HepG2 (cell line): ENCODE results near the gene HEY2. TPM values are rescaled to one million over a fixed set of nuclear protein-coding genes. Genes with fewer than 3 reads are reported as not detected.

Experiments used
- DDIT3 ChIP-seq: sonication (generic); formaldehyde crosslinking; IDR thresholded peaks from 2 replicates; pipeline ENCODE4 v1.4.0; 2020; ENCODE audit warnings: mild to moderate bottlenecking, missing genetic modification reagents
- HNRNPLL ChIP-seq: fragments of 200-400 bp; formaldehyde crosslinking; IDR thresholded peaks from 2 replicates; pipeline ENCODE4 v1.6.1; 2017; ENCODE audit warnings: mild to moderate bottlenecking, low read depth, low read length; ENCODE audit not compliant: poor library complexity, severe bottlenecking
- KLF6 ChIP-seq: IDR thresholded peaks from 2 replicates; pipeline ENCODE4 v1.8.0; 2016; ENCODE audit warnings: missing biosample characterization, missing genetic modification reagents
- LCORL ChIP-seq, 2 experiments: fragments of 450-650 bp in 1 of 2; sonication (generic) in 1 of 2; formaldehyde crosslinking in 1 of 2; IDR thresholded peaks; 2 replicates each; pipeline versions ENCODE4 v1.5.0 to v1.6.1; 2017 to 2020; ENCODE audit warnings: antibody characterized with exemption in 1 of 2, missing genetic modification reagents in 1 of 2
- MZF1 ChIP-seq: sonication (generic); formaldehyde crosslinking; IDR thresholded peaks from 2 replicates; pipeline ENCODE4 v1.8.1; 2023; ENCODE audit warnings: mild to moderate bottlenecking, missing genetic modification reagents, borderline replicate concordance
- ONECUT2 ChIP-seq: sonication (generic); formaldehyde crosslinking; IDR thresholded peaks from 2 replicates; pipeline ENCODE4 v1.4.0; 2020; ENCODE audit warnings: missing genetic modification reagents
- SAFB2 ChIP-seq: sonication (generic); formaldehyde crosslinking; IDR thresholded peaks from 2 replicates; pipeline ENCODE4 v1.5.1; 2020; ENCODE audit warnings: missing genetic modification reagents, low read depth, mild to moderate bottlenecking, borderline replicate concordance
- SKI ChIP-seq: fragments of 450-650 bp; IDR thresholded peaks from one replicate; pipeline ENCODE4 v1.6.1; 2018; ENCODE audit warnings: mild to moderate bottlenecking; ENCODE audit not compliant: partially characterized antibody
- TBX3 ChIP-seq: fragments of 450-650 bp; IDR thresholded peaks from 2 replicates; pipeline ENCODE4 v1.6.1; 2017; ENCODE audit warnings: antibody characterized with exemption, mild to moderate bottlenecking, inconsistent platforms, borderline replicate concordance
- TCF12 ChIP-seq, 2 experiments: fragments of 450-650 bp in 1 of 2; sonication (generic) in 1 of 2; formaldehyde crosslinking in 1 of 2; IDR thresholded peaks; 2 replicates each; pipeline versions ENCODE4 v1.6.1 to v1.8.0; 2017 to 2022; ENCODE audit warnings: antibody characterized with exemption in 1 of 2, mild to moderate bottlenecking in 1 of 2, missing genetic modification reagents in 1 of 2, moderate library complexity in 1 of 2
- TGIF2 ChIP-seq: IDR thresholded peaks from 2 replicates; pipeline ENCODE4 v1.6.1; 2016; ENCODE audit warnings: control low read depth, missing compliant biosample characterization
- ZFY ChIP-seq: sonication (generic); formaldehyde crosslinking; IDR thresholded peaks from 2 replicates; pipeline ENCODE4 v1.4.0; 2020; ENCODE audit warnings: missing genetic modification reagents
- ZGPAT ChIP-seq: IDR thresholded peaks from 2 replicates; pipeline ENCODE4 v1.6.1; 2016; ENCODE audit warnings: mild to moderate bottlenecking
- ZIK1 ChIP-seq: sonication (generic); formaldehyde crosslinking; IDR thresholded peaks from 2 replicates; pipeline ENCODE4 v1.5.0; 2020; ENCODE audit warnings: mild to moderate bottlenecking, low read depth, missing genetic modification reagents, borderline replicate concordance
- ZNF276 ChIP-seq: sonication (generic); formaldehyde crosslinking; IDR thresholded peaks from 2 replicates; pipeline ENCODE4 v1.4.0; 2020; ENCODE audit warnings: mild to moderate bottlenecking, low read depth, missing genetic modification reagents
- ZNF547 ChIP-seq: sonication (generic); formaldehyde crosslinking; IDR thresholded peaks from 2 replicates; pipeline ENCODE4 v1.5.1; 2020; ENCODE audit warnings: mild to moderate bottlenecking, missing genetic modification reagents
- ZNF670 ChIP-seq: sonication (generic); formaldehyde crosslinking; IDR thresholded peaks from 2 replicates; pipeline ENCODE4 v1.8.0; 2022; ENCODE audit warnings: mild to moderate bottlenecking, missing genetic modification reagents, borderline replicate concordance
- ZNF687 ChIP-seq: sonication (generic); formaldehyde crosslinking; IDR thresholded peaks from 2 replicates; pipeline ENCODE4 v1.5.1; 2020; ENCODE audit warnings: mild to moderate bottlenecking, missing genetic modification reagents, moderate library complexity
- ZNF724P ChIP-seq: sonication (generic); formaldehyde crosslinking; IDR thresholded peaks from 2 replicates; pipeline ENCODE4 v1.8.0; 2022; ENCODE audit warnings: missing genetic modification reagents, borderline replicate concordance
- ZNF776 ChIP-seq: sonication (generic); formaldehyde crosslinking; IDR thresholded peaks from 2 replicates; pipeline ENCODE4 v1.4.0; 2020; ENCODE audit warnings: mild to moderate bottlenecking, missing genetic modification reagents
- ZZZ3 ChIP-seq: sonication (generic); formaldehyde crosslinking; IDR thresholded peaks from 2 replicates; pipeline ENCODE4 v1.4.0; 2020; ENCODE audit warnings: missing genetic modification reagents, mild to moderate bottlenecking, borderline replicate concordance
- polyA plus RNA-seq, 8 experiments: library from polyadenylated mRNA; depleted of rRNA in 3 of 8; stranded (reverse) in 7 of 8; unstranded in 1 of 8; fragments of >200 nt; fragmentation: Illumina TruSeq in 4 of 8; extraction: Trizol in 4 of 8; gene quantifications; 2 replicates each; pipeline versions ENCODE4 v1.2.1 to v1.2.3, GENCODE V29; 2011 to 2016; ENCODE audit warnings: low read depth in 4 of 8, missing spikeins in 1 of 8, mixed read lengths in 1 of 8; ENCODE audit not compliant: insufficient read depth in 1 of 8
- total RNA-seq, 5 experiments: library from RNA; depleted of rRNA; stranded (reverse); fragments of >200 nt; fragmentation: Illumina TruSeq; extraction: Trizol; gene quantifications; 2 replicates each; pipeline ENCODE4 v1.2.3, GENCODE V29; 2016; ENCODE audit warnings: low read depth in 1 of 5

The HEY2 gene
- total and polyA plus RNA-seq, 2 of the 13 experiments (the other 11 are each of a cell fraction or from before 2014, with no cell fraction given) = 0.04 TPM

GRCh38 chr6:125749173-125749864 is at the start of gene HEY2 (continued):
- TF ChIP-seq ZGPAT (CRISPR knock-in tag) = peak; percentile 59; the same call in 1 of the 2 replicates
- TF ChIP-seq ZZZ3 (CRISPR knock-in tag) = peak; percentile 86; the same call in 1 of the 2 replicates
- peak; percentile 93 for TF ChIP-seq ZNF687 (CRISPR knock-in tag)
- 0 out of 2 replicates have a peak, but pooled peaks have one; percentile 21 for TF ChIP-seq ZIK1 (CRISPR knock-in tag)
- peak; percentile 86 for TF ChIP-seq SAFB2 (CRISPR knock-in tag)
- peak; percentile 68; the same call in 1 of the 2 replicates for TF ChIP-seq ZNF776
- TF ChIP-seq TGIF2 = no peak
- TF ChIP-seq HNRNPLL = peak; percentile 95
- TF ChIP-seq ZNF547 = peak; percentile 93
- TF ChIP-seq KLF6 (CRISPR knock-in tag) = no peak; the same call in 1 of the 2 replicates
- no peak for TF ChIP-seq ONECUT2 (CRISPR knock-in tag)
- no peak for TF ChIP-seq LCORL (IDR thresholded peaks at IDR 0.05)
- TF ChIP-seq LCORL (CRISPR knock-in tag; IDR thresholded peaks at IDR 0.05) = 0 out of 2 replicates have a peak, but pooled peaks have one; percentile 11
- TF ChIP-seq DDIT3 = no peak
- peak; percentile 86 for TF ChIP-seq SKI
- no peak for TF ChIP-seq MZF1 (CRISPR knock-in tag)
- TF ChIP-seq ZNF670 (CRISPR knock-in tag) = no peak
- TF ChIP-seq ZNF276 (CRISPR knock-in tag) = 0 out of 2 replicates have a peak, but pooled peaks have one; percentile 19
- no peak; the same call in 1 of the 2 replicates for TF ChIP-seq TBX3
- peak; percentile 79; the same call in 1 of the 2 replicates for TF ChIP-seq ZNF724P (CRISPR knock-in tag)
- no peak for TF ChIP-seq TCF12 (IDR thresholded peaks at IDR 0.05)
- peak; percentile 10; the same call in 1 of the 2 replicates for TF ChIP-seq TCF12 (CRISPR knock-in tag; IDR thresholded peaks at IDR 0.05)
- peak; percentile 53 for TF ChIP-seq ZFY (CRISPR knock-in tag)
